IMR-90 (cell line): ENCODE measurements around the gene SH2D4B. TPM values are rescaled to one million over a fixed set of nuclear protein-coding genes. Genes with fewer than 3 reads are reported as not detected.

Experiments used
- ATAC-seq: fragments of 200-7000 bp; cut with Tn5 transposase; 2 replicates; pipeline ENCODE4 v1.9.1; 2020; ENCODE audit warnings: low read depth, mild to moderate bottlenecking, moderate library complexity
- BruUV-seq: library from RNA; stranded (reverse); fragments of 400-500 nt; replicated peaks from 2 replicates; lab custom pipeline; 2021; lab: Mats Ljungman, UMichigan
- CTCF ChIA-PET: fragments of 300-600 bp; formaldehyde crosslinking; extraction: SDS; loops from one replicate; lab custom pipeline; 2021; ENCODE audit warnings: antibody characterized with exemption; lab: Yijun Ruan, JAX
- POLR2A ChIA-PET: fragments of 300-600 bp; sonication (Branson Sonifier 250); formaldehyde crosslinking; loops from one replicate; lab custom pipeline; 2022; ENCODE audit warnings: antibody characterized with exemption; ENCODE audit not compliant: unreplicated experiment; lab: Charles Lee
- DNase-seq: peaks from one replicate; pipeline ENCODE4 v3.0.0; 2013
- H2AFZ ChIP-seq: replicated peaks from 2 replicates; pipeline ENCODE3; 2013; ENCODE audit warnings: low read length, mild to moderate bottlenecking; ENCODE audit not compliant: poor library complexity
- H2AK5ac ChIP-seq: 2 replicates; pipeline ENCODE4 v1.6.1; 2013; ENCODE audit warnings: low read depth, low read length, inconsistent platforms
- H2AK9ac ChIP-seq: replicated peaks from 2 replicates; pipeline ENCODE3; 2013; ENCODE audit warnings: mild to moderate bottlenecking, low read depth, low read length, moderate library complexity; ENCODE audit not compliant: poor library complexity
- H2BK120ac ChIP-seq: 2 replicates; pipeline ENCODE4 v1.6.1; 2013; ENCODE audit warnings: low read depth, low read length, inconsistent platforms
- H2BK15ac ChIP-seq: 3 replicates; pipeline ENCODE4 v1.6.1; 2013; ENCODE audit warnings: low read depth, low read length, inconsistent platforms
- H2BK20ac ChIP-seq: 2 replicates; pipeline ENCODE4 v1.6.1; 2013; ENCODE audit warnings: low read depth, mild to moderate bottlenecking, inconsistent platforms, low read length, moderate library complexity
- H2BK5ac ChIP-seq: 2 replicates; pipeline ENCODE4 v1.6.1; 2013; ENCODE audit warnings: mild to moderate bottlenecking, low read depth, low read length, inconsistent platforms; ENCODE audit not compliant: poor library complexity, severe bottlenecking
- H3K14ac ChIP-seq: replicated peaks from 2 replicates; pipeline ENCODE4 v1.6.1; 2013; ENCODE audit warnings: low read depth, low read length, inconsistent platforms
- H3K18ac ChIP-seq: 2 replicates; pipeline ENCODE4 v1.6.1; 2013; ENCODE audit warnings: low read depth, low read length, control low read depth
- H3K23ac ChIP-seq: 2 replicates; pipeline ENCODE4 v1.6.1; 2013; ENCODE audit warnings: low read depth, low read length, inconsistent platforms
- H3K27ac ChIP-seq: 2 replicates; pipeline ENCODE4 v1.5.1; 2013; ENCODE audit warnings: mild to moderate bottlenecking, control low read depth, low read length; ENCODE audit not compliant: insufficient read depth
- H3K27me3 ChIP-seq: 2 replicates; pipeline ENCODE4 v1.6.1; 2013; ENCODE audit warnings: low read length; ENCODE audit not compliant: control insufficient read depth, insufficient read depth
- H3K36me3 ChIP-seq: 2 replicates; pipeline ENCODE4 v1.6.1; 2013; ENCODE audit warnings: low read length, mixed read lengths; ENCODE audit not compliant: control insufficient read depth, insufficient read depth
- H3K4ac ChIP-seq: 2 replicates; pipeline ENCODE4 v1.6.1; 2013; ENCODE audit warnings: low read depth, low read length, inconsistent platforms
- H3K4me1 ChIP-seq: 2 replicates; pipeline ENCODE4 v1.6.1; 2013; ENCODE audit warnings: low read length, mixed read lengths; ENCODE audit not compliant: control insufficient read depth, insufficient read depth
- H3K4me2 ChIP-seq: 2 replicates; pipeline ENCODE4 v1.6.1; 2013; ENCODE audit warnings: low read depth, mild to moderate bottlenecking, control low read depth, low read length, moderate library complexity
- H3K4me3 ChIP-seq: 2 replicates; pipeline ENCODE4 v1.5.1; 2013; ENCODE audit warnings: low read depth, mild to moderate bottlenecking, control low read depth, low read length, moderate library complexity; ENCODE audit not compliant: insufficient read depth
- H3K56ac ChIP-seq: 2 replicates; pipeline ENCODE4 v1.6.1; 2013; ENCODE audit warnings: low read length, inconsistent platforms; ENCODE audit not compliant: insufficient read depth; ENCODE audit errors: extremely low read depth
- H3K79me1 ChIP-seq, 2 experiments: 2 replicates each; pipeline ENCODE4 v1.6.1; 2013; ENCODE audit warnings: low read length in 2 of 2, inconsistent platforms in 1 of 2, low read depth in 1 of 2
- H3K9ac ChIP-seq: 2 replicates; pipeline ENCODE4 v1.6.1; 2013; ENCODE audit warnings: low read depth, low read length, control low read depth
- H3K9me1 ChIP-seq: 2 replicates; pipeline ENCODE4 v1.6.1; 2013; ENCODE audit warnings: low read length, inconsistent platforms; ENCODE audit not compliant: insufficient read depth
- H3K9me3 ChIP-seq: 2 replicates; pipeline ENCODE4 v1.6.1; 2013; ENCODE audit warnings: low read length; ENCODE audit not compliant: control insufficient read depth, insufficient read depth
- H4K20me1 ChIP-seq: 2 replicates; pipeline ENCODE4 v1.6.1; 2013; ENCODE audit warnings: low read length, inconsistent platforms; ENCODE audit not compliant: insufficient read depth
- H4K5ac ChIP-seq: 2 replicates; pipeline ENCODE4 v1.6.1; 2013; ENCODE audit warnings: mild to moderate bottlenecking, low read depth, low read length, control low read depth
- H4K8ac ChIP-seq, 2 experiments: 2 replicates each; pipeline ENCODE4 v1.6.1; 2013; ENCODE audit warnings: low read depth in 2 of 2, low read length in 2 of 2, control low read depth in 1 of 2, inconsistent platforms in 1 of 2
- H4K91ac ChIP-seq: 2 replicates; pipeline ENCODE4 v1.6.1; 2013; ENCODE audit warnings: low read depth, low read length, inconsistent platforms; ENCODE audit not compliant: insufficient read depth
- CEBPB ChIP-seq: IDR thresholded peaks from 2 replicates; pipeline ENCODE4 v1.6.1; 2012; ENCODE audit warnings: low read depth, low read length, improper control_type of control experiment
- CHD1 ChIP-seq: IDR thresholded peaks from 2 replicates; pipeline ENCODE4 v1.6.1; 2012; ENCODE audit warnings: low read depth, low read length, improper control_type of control experiment
- CTCF ChIP-seq: conservative IDR thresholded peaks from 2 replicates; pipeline ENCODE4 v1.5.1; 2012; ENCODE audit warnings: mild to moderate bottlenecking, low read depth, low read length, improper control_type of control experiment
- ELK1 ChIP-seq: fragments of 150-350 bp; IDR thresholded peaks from 2 replicates; pipeline ENCODE4 v1.6.1; 2016; ENCODE audit warnings: low read depth, mild to moderate bottlenecking, low read length, moderate library complexity, borderline replicate concordance
- FOS ChIP-seq: fragments of 150-350 bp; IDR thresholded peaks from 2 replicates; pipeline ENCODE4 v1.6.1; 2016; ENCODE audit warnings: low read depth, low read length
- MAFK ChIP-seq: IDR thresholded peaks from 2 replicates; pipeline ENCODE4 v1.6.1; 2012; ENCODE audit warnings: low read depth, low read length, improper control_type of control experiment
- MAZ ChIP-seq: IDR thresholded peaks from 2 replicates; pipeline ENCODE4 v1.6.1; 2012; ENCODE audit warnings: low read depth, mild to moderate bottlenecking, low read length, improper control_type of control experiment, moderate library complexity, borderline replicate concordance
- MXI1 ChIP-seq: IDR thresholded peaks from 2 replicates; pipeline ENCODE4 v1.6.1; 2012; ENCODE audit warnings: low read depth, mild to moderate bottlenecking, low read length, moderate library complexity, borderline replicate concordance
- NFE2L2 ChIP-seq: fragments of 150-350 bp; IDR thresholded peaks from 2 replicates; pipeline ENCODE4 v1.6.1; 2016; ENCODE audit warnings: low read depth, mild to moderate bottlenecking, low read length
- POLR2A ChIP-seq: IDR thresholded peaks from 2 replicates; pipeline ENCODE4 v1.6.1; 2012; ENCODE audit warnings: mild to moderate bottlenecking, low read depth, low read length
- RFX5 ChIP-seq: IDR thresholded peaks from 2 replicates; pipeline ENCODE4 v1.8.0; 2012; ENCODE audit warnings: low read depth, mild to moderate bottlenecking, low read length, moderate library complexity
- SMC3 ChIP-seq: fragments of 150-350 bp; IDR thresholded peaks from 2 replicates; pipeline ENCODE4 v1.6.1; 2016; ENCODE audit warnings: low read depth, mild to moderate bottlenecking, antibody characterized with exemption, low read length, moderate library complexity
- USF2 ChIP-seq: fragments of 150-350 bp; IDR thresholded peaks from 2 replicates; pipeline ENCODE4 v1.6.1; 2017; ENCODE audit warnings: mild to moderate bottlenecking, antibody characterized with exemption, low read length, low read depth
- WGBS, 2 experiments: methylation state at CpG; one replicate each; pipeline versions ENCODE4 v1.1.5 to v1.1.7; 2013; ENCODE audit warnings: missing lambda C conversion rate in 2 of 2; ENCODE audit not compliant: insufficient read length in 1 of 2; ENCODE audit errors: extremely low coverage in 2 of 2; 5-methylcytosine and 5-hydroxymethylcytosine counted together
- dilution Hi-C: fragments of 300-500 bp; cut with HindIII; formaldehyde crosslinking; loops from one replicate; pipeline ENCODE4 v1.14.3; 2018; ENCODE audit warnings: low sequenced_read_pairs; ENCODE audit not compliant: unreplicated experiment
- in situ Hi-C: fragments of 300-500 bp; cut with MboI; formaldehyde crosslinking; loops from 3 replicates; pipeline ENCODE4 v1.14.3; 2019; ENCODE audit warnings: low sequenced_read_pairs, inconsistent platforms, mixed read lengths
- intact Hi-C: fragments of 100-400 bp; cut with micrococcal nuclease; formaldehyde crosslinking; loops from 2 replicates; pipeline ENCODE4 v1.10.0; 2022
- polyA plus RNA-seq, 3 experiments: library from polyadenylated mRNA; depleted of rRNA; stranded (reverse); fragments of >200 nt; gene quantifications; 2 replicates each; pipeline ENCODE4 v1.2.3, GENCODE V29; 2012; ENCODE audit warnings: low replicate concordance in 1 of 3
- total RNA-seq: library from RNA; depleted of rRNA; stranded (reverse); fragments of >200 nt; gene quantifications from 2 replicates; pipeline ENCODE4 v1.2.3, GENCODE V29; 2012

The SH2D4B gene
- total and polyA plus RNA-seq, 2 of the 4 experiments (the other 2 are of a cell fraction) = not detected

DNA sequence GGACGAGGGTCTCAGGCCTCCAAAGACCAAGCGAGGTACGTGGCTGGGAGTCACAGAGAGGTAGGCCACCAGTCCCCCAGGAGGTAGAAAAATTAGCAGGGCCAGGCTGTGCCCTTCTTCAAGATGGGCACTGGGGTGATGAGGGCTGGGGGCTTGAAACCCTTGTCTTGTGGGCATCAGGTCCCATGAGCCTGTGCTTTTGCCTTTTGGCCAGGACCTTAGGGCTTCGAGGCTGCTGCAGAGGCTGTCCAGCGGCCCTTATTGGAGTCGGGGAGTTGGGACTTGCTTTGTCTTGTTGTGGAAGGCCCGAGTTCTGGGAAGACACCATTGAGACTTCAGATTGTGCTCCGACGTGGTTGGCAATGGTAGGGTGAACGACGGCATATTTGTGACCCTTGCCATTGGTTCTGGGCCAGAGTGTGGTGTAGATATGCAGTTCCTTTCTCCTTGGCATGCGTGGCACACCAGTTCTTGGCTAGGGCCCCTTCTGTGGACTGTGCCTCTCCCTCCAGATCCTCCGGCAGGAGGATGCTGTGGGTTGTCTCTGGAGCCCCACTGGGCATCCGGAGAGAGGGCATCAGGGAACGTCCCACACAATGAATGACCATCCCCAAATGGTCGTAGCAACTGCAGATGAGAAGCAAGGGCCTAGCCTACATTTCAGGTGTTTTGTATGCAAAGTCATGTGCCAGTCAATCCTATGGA lies 931 bp downstream of the SH2D4B start:
- POLR2A ChIA-PET = no interaction called here
- dilution Hi-C loops (no loop called here), in situ Hi-C loops (no loop called here), intact Hi-C loops (no loop called here)
- no peaks in the 10 kb centered on the region for H4K20me1 ChIP-seq
- H4K8ac ChIP-seq = no peak overlapping the region
- no peaks in the 10 kb centered on the region for H3K9me3 ChIP-seq
- H3K9ac ChIP-seq = no peak overlapping the region
- no peak overlapping the region for H2AK9ac ChIP-seq
- 85% methylated on average over 7 of the region's 16 CpGs; no CpG with 5 or more reads in 1 of the 2 experiments for WGBS, 2 experiments
- H4K5ac ChIP-seq = no peak overlapping the region
- H2BK15ac ChIP-seq = no peak overlapping the region
- no peak overlapping the region for H3K27ac ChIP-seq
- H3K23ac ChIP-seq = no peak overlapping the region
- TF ChIP-seq NFE2L2 = no peak
- TF ChIP-seq MXI1 = no peak
- TF ChIP-seq SMC3 = no peak
- no peak for TF ChIP-seq USF2
- no peak for TF ChIP-seq ELK1
- TF ChIP-seq CTCF = no peak
- no peak for TF ChIP-seq CHD1
- no peak for TF ChIP-seq CEBPB
- no peak for TF ChIP-seq RFX5
- TF ChIP-seq FOS = no peak
- no peak for TF ChIP-seq POLR2A
- no peak for TF ChIP-seq MAFK
- no peak for TF ChIP-seq MAZ
- no peak overlapping the region for H3K4me2 ChIP-seq
- no peak overlapping the region for H3K4ac ChIP-seq
- no peak for DNase-seq
- H3K27me3 ChIP-seq = peaks cover 11% of the 10 kb centered on the region
- H3K9me1 ChIP-seq = no peaks in the 10 kb centered on the region
- H2BK5ac ChIP-seq = no peak overlapping the region
- H4K91ac ChIP-seq = no peak overlapping the region
- H2BK20ac ChIP-seq = no peak overlapping the region
- no TSS peak for BruUV-seq
- no peak overlapping the region for H3K18ac ChIP-seq
- no peak overlapping the region for H2AFZ ChIP-seq
- no peak for ATAC-seq
- no peak overlapping the region for H2BK120ac ChIP-seq
- H3K4me1 ChIP-seq = no peaks in the 10 kb centered on the region
- H3K56ac ChIP-seq = no peak overlapping the region
- no peaks in the 10 kb centered on the region for H3K79me1 ChIP-seq
- H3K14ac ChIP-seq = no peak overlapping the region
- no peak overlapping the region for H2AK5ac ChIP-seq
- H3K4me3 ChIP-seq = no peak overlapping the region
- CTCF ChIA-PET = no interaction called here
- H3K36me3 ChIP-seq = no peaks in the 10 kb centered on the region
